Fibroblast of upper back skin (primary cell): Measurements from ENCODE around the gene LRP10.
A peak's percentile ranks its signal among the peaks of the same experiment; 100 is the strongest.
"Not testable (repeated sequence)": the region's sequence is repeated elsewhere in the genome, so short reads cannot be mapped to it uniquely, and the experiment has no call there.

ENCODE experiments used
- DNase-seq: peaks from one replicate; pipeline ENCODE4 v3.0.0-alpha.2; 2013

LRP10 gene, protein sequence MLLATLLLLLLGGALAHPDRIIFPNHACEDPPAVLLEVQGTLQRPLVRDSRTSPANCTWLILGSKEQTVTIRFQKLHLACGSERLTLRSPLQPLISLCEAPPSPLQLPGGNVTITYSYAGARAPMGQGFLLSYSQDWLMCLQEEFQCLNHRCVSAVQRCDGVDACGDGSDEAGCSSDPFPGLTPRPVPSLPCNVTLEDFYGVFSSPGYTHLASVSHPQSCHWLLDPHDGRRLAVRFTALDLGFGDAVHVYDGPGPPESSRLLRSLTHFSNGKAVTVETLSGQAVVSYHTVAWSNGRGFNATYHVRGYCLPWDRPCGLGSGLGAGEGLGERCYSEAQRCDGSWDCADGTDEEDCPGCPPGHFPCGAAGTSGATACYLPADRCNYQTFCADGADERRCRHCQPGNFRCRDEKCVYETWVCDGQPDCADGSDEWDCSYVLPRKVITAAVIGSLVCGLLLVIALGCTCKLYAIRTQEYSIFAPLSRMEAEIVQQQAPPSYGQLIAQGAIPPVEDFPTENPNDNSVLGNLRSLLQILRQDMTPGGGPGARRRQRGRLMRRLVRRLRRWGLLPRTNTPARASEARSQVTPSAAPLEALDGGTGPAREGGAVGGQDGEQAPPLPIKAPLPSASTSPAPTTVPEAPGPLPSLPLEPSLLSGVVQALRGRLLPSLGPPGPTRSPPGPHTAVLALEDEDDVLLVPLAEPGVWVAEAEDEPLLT

DNA sequence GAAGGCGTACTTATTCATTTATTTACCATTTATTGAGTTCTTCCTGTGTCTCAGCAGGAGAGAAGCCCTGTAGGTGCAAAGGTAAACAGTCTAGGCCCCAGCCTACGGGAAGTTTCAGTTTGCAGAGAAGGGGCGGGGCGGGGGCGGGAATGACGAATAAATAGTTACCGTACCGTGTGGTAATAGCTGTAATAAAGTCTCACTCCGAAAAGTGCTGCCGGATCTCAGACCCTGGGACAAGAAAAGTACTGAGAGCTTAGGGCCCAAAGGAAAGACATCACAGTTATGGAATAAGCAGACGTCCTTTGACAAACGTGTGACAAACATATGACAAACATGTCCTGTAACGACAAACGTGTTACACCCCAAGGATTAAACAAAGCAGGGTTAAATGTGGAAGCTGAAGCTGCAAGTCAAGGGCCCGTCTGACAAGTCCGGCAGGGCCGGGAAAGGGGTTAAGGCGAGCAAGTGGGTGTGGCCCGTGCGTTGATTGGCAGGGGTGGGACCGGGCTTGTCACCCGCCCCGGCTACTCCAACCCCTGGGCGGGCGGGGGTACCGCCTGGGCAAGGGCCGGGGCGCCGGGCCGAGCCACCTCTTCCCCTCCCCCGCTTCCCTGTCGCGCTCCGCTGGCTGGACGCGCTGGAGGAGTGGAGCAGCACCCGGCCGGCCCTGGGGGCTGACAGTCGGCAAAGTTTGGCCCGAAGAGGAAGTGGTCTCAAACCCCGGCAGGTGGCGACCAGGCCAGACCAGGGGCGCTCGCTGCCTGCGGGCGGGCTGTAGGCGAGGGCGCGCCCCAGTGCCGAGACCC, at the start of gene LRP10:
LRP10 (plus strand) TSS at position 517 of the 809 bp plus-strand sequence. CDS start 564 bp downstream, outside the sequence.
- peak; percentile 70 for DNase-seq

DNA sequence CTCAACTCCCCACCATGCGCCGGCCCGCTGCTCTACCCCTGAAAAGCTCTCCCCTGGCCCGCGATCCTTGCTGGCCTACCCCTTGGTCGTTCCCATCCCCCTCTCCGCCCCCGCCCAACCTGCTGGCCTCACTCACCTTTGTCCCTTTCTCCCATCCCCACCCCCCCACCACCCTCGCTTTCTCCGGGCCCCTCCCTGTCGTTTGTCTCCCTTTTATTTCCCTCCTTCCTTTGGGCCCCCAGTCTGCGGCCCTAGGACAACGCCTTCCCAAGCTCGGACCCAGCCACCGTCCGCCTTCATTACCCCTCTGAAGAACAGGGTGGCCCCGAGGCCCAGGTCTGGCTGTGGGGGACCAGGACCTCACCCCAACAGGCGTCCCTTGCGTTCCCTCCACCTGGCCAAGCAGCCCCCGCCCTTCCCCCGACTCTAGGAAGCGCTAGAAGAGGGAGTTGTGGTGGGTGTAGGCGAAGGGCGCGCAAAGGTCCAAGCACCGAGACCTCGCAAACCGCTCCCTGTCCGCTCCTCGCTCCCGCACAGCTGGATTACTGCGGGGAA, 49.4 kb upstream of the LRP10 start:
- DNase-seq: no peak

DNA sequence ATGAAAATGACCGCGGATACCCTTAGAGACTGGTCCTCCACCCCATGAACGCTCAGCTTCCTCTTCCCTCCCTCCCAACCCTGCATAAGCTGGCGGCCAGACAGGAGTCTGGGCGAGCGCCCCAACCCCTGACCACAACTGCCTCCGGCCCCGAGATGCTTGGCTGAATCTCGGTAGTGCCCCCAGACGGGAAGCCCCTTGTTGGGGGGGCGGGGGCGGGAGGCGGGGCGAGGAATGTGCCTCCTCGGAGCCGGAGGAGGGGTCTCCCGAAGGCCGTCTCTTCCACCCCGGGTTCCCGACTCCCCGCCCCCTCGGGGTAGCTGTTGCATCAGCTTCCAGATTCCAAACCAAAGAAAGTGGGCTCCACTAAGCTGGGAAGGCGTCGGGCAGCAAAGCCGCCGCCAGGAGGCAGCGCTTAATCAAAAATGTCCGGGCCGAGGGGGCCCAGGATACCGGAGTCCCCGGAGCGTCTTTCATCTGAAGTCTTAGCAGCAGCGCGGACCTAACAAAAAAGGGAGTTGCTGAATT, 48.9 kb upstream of the LRP10 start:
- peak; percentile 96 for DNase-seq

DNA sequence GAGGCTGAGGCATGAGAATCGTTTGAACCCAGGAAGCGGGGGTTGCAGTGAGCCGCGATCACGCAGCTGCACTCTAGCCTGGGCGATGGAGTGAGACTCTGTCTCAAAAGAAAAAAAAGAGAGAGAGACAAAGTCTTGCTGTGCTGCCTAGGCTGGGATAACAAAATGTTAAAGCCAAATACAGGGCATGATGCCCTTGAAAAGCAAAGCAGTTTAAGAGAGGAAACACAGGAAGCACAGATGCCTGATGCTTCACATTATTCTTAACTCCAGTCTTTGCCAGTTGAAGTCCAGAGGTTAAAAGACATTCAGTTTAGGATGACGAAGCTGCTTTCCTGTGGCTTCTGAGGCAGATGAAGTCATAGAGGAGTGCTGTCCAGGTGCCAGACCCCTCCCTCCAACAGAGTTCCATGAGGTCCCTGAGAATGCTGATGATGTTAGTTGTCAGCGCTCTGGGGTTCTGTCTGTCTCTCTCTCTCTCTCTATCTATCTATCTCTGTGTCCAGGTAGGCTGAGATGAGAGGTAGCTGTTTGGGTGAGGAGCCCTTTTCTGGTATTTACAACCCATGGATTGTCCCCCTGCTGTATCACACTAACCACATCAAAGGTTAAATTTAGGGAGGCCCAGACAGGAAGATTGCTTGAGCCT, 46.7 kb upstream of the LRP10 start:
- peak; percentile 97 for DNase-seq

DNA sequence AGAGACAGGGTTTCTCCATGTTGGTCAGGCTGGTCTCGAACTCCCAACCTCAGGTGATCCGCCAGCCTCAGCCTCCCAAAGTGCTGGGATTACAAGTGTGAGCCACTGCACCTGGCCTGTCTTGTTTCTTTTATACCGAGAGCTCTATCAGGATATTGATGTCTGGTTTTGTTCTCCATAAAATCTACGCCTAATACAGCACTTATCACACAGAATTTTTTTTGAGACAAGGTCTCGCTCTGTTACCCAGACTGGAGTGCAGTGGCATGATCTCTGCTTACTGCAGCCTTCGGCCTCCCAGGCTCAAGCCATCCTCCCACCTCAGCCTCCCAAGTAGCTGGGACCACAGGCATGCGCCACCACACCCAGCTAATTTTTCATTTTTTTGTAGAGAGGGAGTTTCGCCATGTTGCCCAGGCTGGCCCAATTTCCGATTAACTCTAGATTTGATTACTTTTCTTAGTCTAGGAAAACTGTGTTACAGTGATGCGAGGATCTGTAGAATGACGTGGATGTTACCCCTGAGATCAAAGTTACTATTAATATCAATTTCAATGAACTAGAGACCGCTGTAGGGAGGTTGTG, 42.4 kb upstream of the LRP10 start:
- DNase-seq: not testable (repeated sequence)

DNA sequence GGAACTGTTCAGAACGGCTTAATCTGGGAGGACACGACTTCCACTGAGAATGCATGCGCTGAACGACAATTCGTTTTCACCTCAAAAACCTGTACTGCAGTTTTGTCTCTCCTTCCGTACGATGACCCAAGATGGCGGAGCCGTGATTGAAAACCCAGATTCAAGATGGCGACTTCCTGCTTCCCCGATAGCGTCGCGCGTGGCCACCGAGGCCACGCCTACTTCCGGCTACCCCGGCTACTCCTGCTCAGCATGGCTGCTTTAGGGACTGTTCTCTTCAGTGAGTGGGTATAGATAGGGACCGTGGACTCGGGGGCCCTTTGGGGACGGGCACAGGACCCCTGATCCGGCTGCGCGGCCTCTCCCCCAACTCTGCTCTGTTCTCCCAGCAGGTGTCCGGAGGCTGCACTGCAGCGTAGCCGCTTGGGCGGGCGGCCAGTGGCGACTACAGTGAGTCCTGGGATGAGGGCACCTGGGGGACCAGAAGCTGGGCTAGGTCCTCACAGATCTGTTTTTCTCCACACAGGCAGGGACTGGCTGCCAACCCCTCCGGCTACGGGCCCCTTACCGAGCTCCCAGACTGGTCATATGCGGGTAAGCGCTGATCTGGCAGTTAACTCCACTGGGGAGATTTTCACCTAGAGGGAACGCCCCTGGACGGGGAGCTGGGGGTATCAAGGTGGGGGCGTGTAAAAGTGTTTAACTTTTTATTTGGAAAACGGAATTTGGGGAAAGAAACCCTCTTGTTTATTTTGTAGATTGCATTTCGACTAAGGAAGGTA, 41.7 kb upstream of the LRP10 start, which contains the start of gene MRPL52:
MRPL52 (plus strand) TSS at position 227 of the 782 bp plus-strand sequence; CDS start at position 253, 26 bp downstream.
- DNase-seq: peak; percentile 88

DNA sequence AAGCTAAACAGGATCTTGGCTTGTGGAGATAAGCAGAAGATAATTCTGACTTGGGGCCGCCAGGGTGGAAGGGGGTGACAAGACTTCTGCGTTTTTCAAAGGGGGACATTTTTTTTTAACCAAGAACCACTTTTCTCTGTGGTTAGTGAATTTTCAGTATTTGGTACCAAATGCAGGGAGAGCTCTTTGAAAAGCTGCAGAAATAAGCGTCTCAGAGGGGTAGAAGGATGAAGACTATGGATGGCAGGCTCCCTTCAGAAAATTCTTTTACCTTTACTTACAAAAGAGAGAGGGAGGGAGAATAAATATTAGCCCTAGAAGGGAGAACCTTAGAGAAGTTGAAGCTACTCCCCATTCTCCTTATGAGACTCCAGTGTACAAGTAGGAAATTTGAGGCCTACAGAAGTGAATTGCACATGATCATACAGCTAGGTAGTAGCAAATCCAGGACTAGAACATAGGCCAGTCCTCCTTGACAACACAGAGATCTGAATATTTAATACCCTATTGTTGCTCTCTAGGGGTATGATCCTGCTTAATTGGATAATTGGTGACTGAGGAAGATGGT, 41.0 kb upstream of the LRP10 start:
- DNase-seq: no peak

DNA sequence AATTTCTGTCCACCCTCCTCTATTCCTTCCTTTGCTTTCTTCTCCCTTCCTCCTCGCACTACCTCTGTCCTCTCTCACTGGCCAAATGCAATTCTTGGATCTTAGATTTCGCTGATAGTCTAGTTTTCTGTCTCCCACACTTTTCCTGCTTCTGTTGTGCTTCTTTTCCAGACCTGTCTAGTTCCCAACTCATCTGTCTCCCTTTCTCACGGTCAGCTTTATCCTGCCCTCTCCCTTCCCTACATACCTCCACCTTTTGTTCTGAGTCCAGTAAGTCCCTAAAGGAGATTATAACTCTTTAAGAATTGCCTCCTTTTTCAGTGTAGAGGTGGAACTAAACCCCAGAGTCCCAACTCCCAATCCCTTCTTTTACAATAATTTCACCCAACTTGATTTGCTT, 36.0 kb upstream of the LRP10 start:
- no peak for DNase-seq

DNA sequence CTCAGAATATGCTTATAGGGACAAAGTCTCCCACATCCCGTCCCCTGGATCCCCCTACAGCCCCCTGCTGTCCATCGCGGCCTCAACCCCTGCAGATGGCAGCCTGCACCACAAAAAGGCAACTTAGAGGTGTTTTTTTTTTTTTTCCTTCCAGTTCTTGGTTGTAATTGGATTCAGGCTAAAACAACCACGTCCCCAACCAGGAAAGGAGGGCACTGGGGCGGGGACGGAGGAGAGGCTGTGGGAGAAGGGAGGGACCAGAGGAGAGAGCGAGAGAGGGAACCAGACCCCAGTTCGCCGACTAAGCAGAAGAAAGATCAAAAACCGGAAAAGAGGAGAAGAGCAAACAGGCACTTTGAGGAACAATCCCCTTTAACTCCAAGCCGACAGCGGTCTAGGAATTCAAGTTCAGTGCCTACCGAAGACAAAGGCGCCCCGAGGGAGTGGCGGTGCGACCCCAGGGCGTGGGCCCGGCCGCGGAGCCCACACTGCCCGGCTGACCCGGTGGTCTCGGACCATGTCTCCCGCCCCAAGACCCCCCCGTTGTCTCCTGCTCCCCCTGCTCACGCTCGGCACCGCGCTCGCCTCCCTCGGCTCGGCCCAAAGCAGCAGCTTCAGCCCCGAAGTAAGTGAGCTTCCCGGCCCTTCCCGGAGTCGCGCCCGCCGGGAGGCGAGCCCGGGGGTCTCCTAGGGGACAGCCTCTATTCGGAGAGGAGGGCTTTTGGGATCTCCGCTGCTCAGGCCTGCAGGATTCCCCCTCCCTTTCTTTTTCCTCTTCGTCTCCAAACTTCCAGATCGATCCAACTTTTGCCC, 35.0 kb upstream of the LRP10 start, which contains the start of gene MMP14:
MMP14 (plus strand) TSS at position 285 of the 813 bp plus-strand sequence; CDS start at position 518, 233 bp downstream.
- DNase-seq: peak; percentile 93

DNA sequence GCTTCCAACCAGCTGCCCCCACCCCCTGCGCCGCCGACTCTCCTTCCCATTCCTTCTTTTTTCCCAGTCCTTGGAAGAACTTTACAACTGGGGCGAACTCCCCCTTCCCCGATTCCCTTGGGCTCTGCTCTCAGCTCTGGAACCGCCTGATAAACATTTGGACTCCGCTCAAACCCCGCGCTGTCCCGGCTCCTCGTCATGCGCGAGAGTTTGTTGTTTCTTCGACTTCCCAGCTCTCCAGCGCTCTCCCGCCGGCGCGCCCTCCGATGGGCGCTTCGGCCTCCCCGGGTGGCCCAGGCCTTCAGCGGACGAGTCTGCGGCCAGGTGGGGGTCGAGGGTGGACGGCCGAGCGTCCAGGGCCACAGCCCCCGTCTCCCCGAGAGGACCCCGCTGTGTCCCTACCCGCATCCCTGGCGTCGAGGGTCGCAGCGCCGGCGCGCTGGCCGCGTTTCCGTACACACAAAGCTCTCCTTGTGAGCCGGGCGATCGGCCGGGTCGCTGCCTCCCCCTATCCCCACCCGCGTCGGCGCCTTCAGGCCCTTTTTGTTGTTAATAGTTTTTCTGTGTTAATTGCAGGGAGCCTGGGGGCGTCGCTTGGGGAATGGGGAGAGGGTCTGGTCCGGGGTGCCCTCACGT, 34.3 kb upstream of the LRP10 start:
- peak; percentile 56 for DNase-seq

DNA sequence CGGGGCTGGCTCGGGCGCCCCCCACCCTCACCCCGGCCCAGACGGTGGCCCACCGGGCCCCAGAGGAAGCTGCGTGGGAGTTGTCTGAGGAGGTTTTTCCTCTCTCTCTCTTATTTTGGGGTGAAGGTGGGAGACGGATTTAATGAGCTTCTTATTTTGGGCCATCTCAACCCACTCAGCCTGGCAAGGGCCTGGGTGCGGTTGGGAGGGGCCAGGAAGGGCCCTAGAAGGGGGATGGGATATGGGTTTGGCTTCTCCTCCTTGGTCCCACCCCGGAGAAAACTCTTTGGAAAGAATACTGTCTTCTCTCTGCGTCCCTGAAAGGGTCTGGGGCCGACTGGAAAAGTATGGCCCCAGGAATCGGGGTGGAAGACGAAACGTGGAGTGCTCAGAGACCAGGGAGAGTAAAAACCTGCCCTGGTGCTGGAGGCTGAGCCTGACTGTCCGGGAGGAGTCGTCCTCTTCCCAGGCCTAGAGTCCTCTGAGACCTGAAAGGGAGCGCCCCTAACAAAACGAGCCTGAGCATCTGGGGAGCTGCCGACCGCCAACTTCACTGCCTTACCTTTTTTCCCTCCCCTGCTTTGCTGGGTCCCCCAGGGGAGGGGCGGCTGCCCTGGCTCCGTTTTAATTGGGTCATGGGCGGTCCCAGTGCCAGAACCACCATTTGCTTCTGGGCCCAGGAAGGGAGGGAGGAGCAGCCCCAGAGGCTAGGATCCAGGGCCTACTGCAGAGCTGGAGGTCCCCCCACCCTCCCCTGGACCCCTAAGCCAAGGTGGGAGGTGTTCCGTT, 33.6 kb upstream of the LRP10 start:
- peak; percentile 56 for DNase-seq

DNA sequence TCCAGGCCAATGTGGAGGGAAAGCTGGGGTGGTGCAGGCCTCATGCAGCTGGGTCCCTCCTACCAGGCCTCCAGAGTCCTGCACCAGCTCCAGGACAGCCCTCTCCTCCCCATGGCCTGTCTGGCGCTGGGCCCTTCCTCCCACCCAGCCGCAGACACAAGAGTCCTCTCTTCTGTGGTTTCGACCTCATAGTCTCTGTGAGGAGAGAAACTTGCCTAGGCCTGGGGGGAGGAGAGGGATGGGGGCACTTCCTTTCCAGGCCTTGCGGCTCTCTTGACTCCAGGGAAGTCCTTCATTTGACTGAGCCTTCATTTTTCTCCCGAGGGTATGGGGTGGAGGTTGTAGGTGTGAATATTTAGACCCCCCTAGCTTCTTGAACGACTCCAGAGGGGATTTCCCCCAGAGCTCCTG, 32.9 kb upstream of the LRP10 start:
- peak; percentile 88 for DNase-seq

DNA sequence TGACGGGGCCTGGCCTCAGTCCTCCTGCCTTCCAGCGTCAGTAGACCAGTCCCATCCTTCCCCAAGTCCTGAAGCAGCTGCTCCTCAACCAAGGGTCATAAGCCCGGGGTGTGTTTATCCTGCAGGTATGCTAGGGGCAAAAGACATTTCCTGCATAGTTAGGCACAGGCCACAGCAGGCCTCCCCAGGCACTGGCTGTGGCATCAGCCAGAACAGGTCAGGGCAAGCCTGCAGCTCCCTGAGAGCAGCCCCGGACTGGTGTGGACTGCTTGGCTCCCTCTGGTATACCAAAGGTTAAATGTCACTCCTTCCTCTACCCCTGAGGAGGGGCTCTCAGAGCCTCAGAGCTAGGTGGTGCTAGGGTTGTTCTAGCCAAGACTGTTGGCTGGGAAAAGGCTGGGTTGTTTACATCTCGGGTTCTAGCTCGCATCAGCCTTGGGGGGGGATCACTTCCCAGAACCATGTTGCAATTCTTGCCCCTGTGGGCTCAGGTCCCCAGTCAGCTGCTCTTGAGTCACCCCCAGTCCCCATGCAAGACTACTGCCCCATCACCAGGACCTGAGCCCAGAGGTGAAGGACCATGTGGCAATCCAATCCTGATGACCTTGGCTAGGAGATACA, 32.3 kb upstream of the LRP10 start:
- no peak for DNase-seq

DNA sequence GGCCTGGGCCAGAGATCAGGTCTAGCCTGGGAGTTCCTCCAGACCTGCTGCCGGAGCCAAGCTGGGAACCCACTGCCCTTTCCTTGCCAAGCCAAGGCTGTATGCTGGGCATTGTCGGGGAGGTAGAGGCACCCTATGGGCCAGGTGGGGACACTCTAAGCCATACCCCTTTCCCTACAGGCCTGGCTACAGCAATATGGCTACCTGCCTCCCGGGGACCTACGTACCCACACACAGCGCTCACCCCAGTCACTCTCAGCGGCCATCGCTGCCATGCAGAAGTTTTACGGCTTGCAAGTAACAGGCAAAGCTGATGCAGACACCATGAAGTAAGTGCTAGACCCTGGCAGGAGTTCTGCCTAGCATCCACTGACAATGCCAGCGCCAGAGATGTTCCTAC, 30.2 kb upstream of the LRP10 start:
- DNase-seq: no peak

DNA sequence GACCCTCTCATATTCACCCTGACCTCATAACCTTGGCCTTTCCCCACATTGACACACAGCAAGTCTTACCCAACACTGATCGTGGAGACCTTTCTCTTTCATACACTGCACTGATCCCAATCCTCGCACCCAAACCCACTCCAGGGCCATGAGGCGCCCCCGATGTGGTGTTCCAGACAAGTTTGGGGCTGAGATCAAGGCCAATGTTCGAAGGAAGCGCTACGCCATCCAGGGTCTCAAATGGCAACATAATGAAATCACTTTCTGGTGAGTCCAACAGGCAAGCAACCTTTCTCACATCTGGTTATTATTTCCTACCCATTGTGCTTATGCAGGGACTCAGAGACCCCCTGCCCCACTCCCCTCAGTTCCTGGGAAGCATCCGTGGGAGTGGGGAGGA, 29.8 kb upstream of the LRP10 start:
- DNase-seq: no peak

DNA sequence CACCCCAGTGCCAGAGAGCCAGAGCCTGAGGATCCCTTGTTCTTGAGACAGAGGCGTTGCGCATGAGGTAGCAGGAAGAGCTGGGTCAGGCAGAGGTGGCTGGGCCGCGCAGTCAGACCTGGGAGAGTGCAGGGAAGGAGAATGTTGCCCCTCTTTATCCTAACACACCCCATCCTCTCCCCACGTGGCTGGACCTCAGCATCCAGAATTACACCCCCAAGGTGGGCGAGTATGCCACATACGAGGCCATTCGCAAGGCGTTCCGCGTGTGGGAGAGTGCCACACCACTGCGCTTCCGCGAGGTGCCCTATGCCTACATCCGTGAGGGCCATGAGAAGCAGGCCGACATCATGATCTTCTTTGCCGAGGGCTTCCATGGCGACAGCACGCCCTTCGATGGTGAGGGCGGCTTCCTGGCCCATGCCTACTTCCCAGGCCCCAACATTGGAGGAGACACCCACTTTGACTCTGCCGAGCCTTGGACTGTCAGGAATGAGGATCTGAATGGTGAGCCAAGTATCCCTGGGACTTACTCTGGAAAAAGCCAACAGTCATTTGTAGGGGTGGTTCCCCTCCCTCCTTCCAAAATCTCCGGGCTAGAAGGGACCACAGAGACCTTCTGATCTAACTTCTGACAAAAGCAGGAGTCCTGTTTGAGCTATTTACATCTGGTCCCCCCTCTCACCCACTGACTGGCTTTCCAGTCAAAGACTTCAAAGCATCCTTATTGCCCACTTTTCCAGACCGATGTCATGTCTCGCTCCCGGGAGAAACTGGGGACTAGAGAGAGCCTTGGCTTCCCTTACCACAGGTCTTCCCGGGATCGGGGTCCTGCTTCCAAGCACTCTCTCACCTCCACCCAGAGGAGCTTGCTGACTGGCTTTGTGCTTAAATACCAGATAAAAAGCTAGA, 29.1 kb upstream of the LRP10 start:
- DNase-seq: no peak
